ENCODE measurements around the gene RAD52. TPM values are rescaled to one million over a fixed set of nuclear protein-coding genes. Genes with fewer than 3 reads are reported as not detected.
"Not testable (repeated sequence)": the region's sequence is repeated elsewhere in the genome, so short reads cannot be mapped to it uniquely, and the experiment has no call there.

The RAD52 gene
- total RNA-seq, 4 donors from 2014 or later = 6.0 to 28.4 (median 14.3) TPM

- Histone ChIP-seq H3K36me3 (peaks cover 14% of the 10 kb centered on the region), H3K27ac (no peak overlapping the region), H3K9me3 (no peaks in the 10 kb centered on the region), H3K4me1 (no peaks in the 10 kb centered on the region), H3K27me3 (no peaks in the 10 kb centered on the region), H3K4me3 (no peak overlapping the region)
- WGBS = 94% methylated on average over 3 of the region's 3 CpGs
- TF ChIP-seq POLR2A (IDR thresholded peaks at IDR 0.05) = no peak
- TF ChIP-seq CTCF (IDR thresholded peaks at IDR 0.05) = no peak
- no peak for TF ChIP-seq POLR2AphosphoS5 (IDR thresholded peaks at IDR 0.05)
- no peak for TF ChIP-seq EP300 (IDR thresholded peaks at IDR 0.05)
- DNase-seq (ENCODE audit: low spot score in 2 of 2) = no peak
Observed at GRCh38 chr12:938810-939209, 10.7 kb downstream of the RAD52 start.

GRCh38 chr12:936377-937345 is 12.8 kb downstream of the RAD52 start:
- Histone ChIP-seq H3K27ac (no peak overlapping the region), H3K4me1 (no peaks in the 10 kb centered on the region), H3K36me3 (peaks cover 7% of the 10 kb centered on the region), H3K9me3 (no peaks in the 10 kb centered on the region), H3K27me3 (no peaks in the 10 kb centered on the region), H3K4me3 (no peak overlapping the region)
- DNase-seq (ENCODE audit: low spot score in 2 of 2) = no peak
- TF ChIP-seq CTCF (IDR thresholded peaks at IDR 0.05) = no peak
- TF ChIP-seq POLR2AphosphoS5 (IDR thresholded peaks at IDR 0.05) = no peak
- no peak for TF ChIP-seq EP300 (IDR thresholded peaks at IDR 0.05)
- TF ChIP-seq POLR2A (IDR thresholded peaks at IDR 0.05) = no peak
- WGBS = 93% methylated on average over 8 of the region's 8 CpGs

GRCh38 chr12:935891-936290 is 13.6 kb downstream of the RAD52 start:
- H3K36me3 ChIP-seq = peaks cover 15% of the 10 kb centered on the region

GRCh38 chr12:931591-931990 is 17.9 kb downstream of the RAD52 start:
- no peak for DNase-seq (ENCODE audit: low spot score in 2 of 2)
- WGBS = 89% methylated on average over 4 of the region's 4 CpGs
- no peak for TF ChIP-seq POLR2AphosphoS5 (IDR thresholded peaks at IDR 0.05)
- no peak for TF ChIP-seq EP300 (IDR thresholded peaks at IDR 0.05)
- TF ChIP-seq POLR2A (IDR thresholded peaks at IDR 0.05) = no peak
- no peak for TF ChIP-seq CTCF (IDR thresholded peaks at IDR 0.05)
- no peaks in the 10 kb centered on the region for H3K9me3 ChIP-seq
- H3K27me3 ChIP-seq = no peaks in the 10 kb centered on the region
- peaks cover 46% of the 10 kb centered on the region for H3K36me3 ChIP-seq
- H3K27ac ChIP-seq = no peak overlapping the region
- H3K4me1 ChIP-seq = no peaks in the 10 kb centered on the region
- no peak overlapping the region for H3K4me3 ChIP-seq

More at GRCh38 chr12:935891-936290, 13.6 kb downstream of the RAD52 start:
- H3K27ac ChIP-seq; H3K9me3 ChIP-seq; H3K27me3 ChIP-seq; H3K4me3 ChIP-seq; H3K4me1 ChIP-seq; DNase-seq (ENCODE audit: low spot score in 2 of 2): not testable (repeated sequence)
- 91% methylated on average over 12 of the region's 12 CpGs for WGBS

GRCh38 chr12:931060-931459 is 18.4 kb downstream of the RAD52 start:
- Histone ChIP-seq H3K27me3 (no peaks in the 10 kb centered on the region), H3K36me3 (peaks cover 52% of the 10 kb centered on the region), H3K27ac (no peak overlapping the region), H3K4me3 (no peak overlapping the region), H3K4me1 (no peaks in the 10 kb centered on the region), H3K9me3 (no peaks in the 10 kb centered on the region)
- DNase-seq (ENCODE audit: low spot score in 2 of 2) = no peak
- 69% methylated on average over 5 of the region's 5 CpGs for WGBS
- TF ChIP-seq CTCF (IDR thresholded peaks at IDR 0.05) (no peak), EP300 (IDR thresholded peaks at IDR 0.05) (no peak), POLR2AphosphoS5 (IDR thresholded peaks at IDR 0.05) (no peak), POLR2A (IDR thresholded peaks at IDR 0.05) (no peak)

Data from suprapubic skin (tissue), 4 donors.